IMR-90 (cell line): ENCODE measurements around the gene INTS15. TPM values are rescaled to one million over a fixed set of nuclear protein-coding genes. Genes with fewer than 3 reads are reported as not detected.

Experiments
- ATAC-seq: fragments of 200-7000 bp; cut with Tn5 transposase; 2 replicates; pipeline ENCODE4 v1.9.1; 2020; ENCODE audit warnings: low read depth, mild to moderate bottlenecking, moderate library complexity
- BruUV-seq: library from RNA; stranded (reverse); fragments of 400-500 nt; replicated peaks from 2 replicates; lab custom pipeline; 2021; lab: Mats Ljungman, UMichigan
- CTCF ChIA-PET: fragments of 300-600 bp; formaldehyde crosslinking; extraction: SDS; loops from one replicate; lab custom pipeline; 2021; ENCODE audit warnings: antibody characterized with exemption; lab: Yijun Ruan, JAX
- POLR2A ChIA-PET: fragments of 300-600 bp; sonication (Branson Sonifier 250); formaldehyde crosslinking; loops from one replicate; lab custom pipeline; 2022; ENCODE audit warnings: antibody characterized with exemption; ENCODE audit not compliant: unreplicated experiment; lab: Charles Lee
- DNase-seq: peaks from one replicate; pipeline ENCODE4 v3.0.0; 2013
- H2AFZ ChIP-seq: replicated peaks from 2 replicates; pipeline ENCODE3; 2013; ENCODE audit warnings: low read length, mild to moderate bottlenecking; ENCODE audit not compliant: poor library complexity
- H2AK5ac ChIP-seq: 2 replicates; pipeline ENCODE4 v1.6.1; 2013; ENCODE audit warnings: low read depth, low read length, inconsistent platforms
- H2AK9ac ChIP-seq: replicated peaks from 2 replicates; pipeline ENCODE3; 2013; ENCODE audit warnings: mild to moderate bottlenecking, low read depth, low read length, moderate library complexity; ENCODE audit not compliant: poor library complexity
- H2BK120ac ChIP-seq: 2 replicates; pipeline ENCODE4 v1.6.1; 2013; ENCODE audit warnings: low read depth, low read length, inconsistent platforms
- H2BK15ac ChIP-seq: 3 replicates; pipeline ENCODE4 v1.6.1; 2013; ENCODE audit warnings: low read depth, low read length, inconsistent platforms
- H2BK20ac ChIP-seq: 2 replicates; pipeline ENCODE4 v1.6.1; 2013; ENCODE audit warnings: low read depth, mild to moderate bottlenecking, inconsistent platforms, low read length, moderate library complexity
- H2BK5ac ChIP-seq: 2 replicates; pipeline ENCODE4 v1.6.1; 2013; ENCODE audit warnings: mild to moderate bottlenecking, low read depth, low read length, inconsistent platforms; ENCODE audit not compliant: poor library complexity, severe bottlenecking
- H3K14ac ChIP-seq: replicated peaks from 2 replicates; pipeline ENCODE4 v1.6.1; 2013; ENCODE audit warnings: low read depth, low read length, inconsistent platforms
- H3K18ac ChIP-seq: 2 replicates; pipeline ENCODE4 v1.6.1; 2013; ENCODE audit warnings: low read depth, low read length, control low read depth
- H3K23ac ChIP-seq: 2 replicates; pipeline ENCODE4 v1.6.1; 2013; ENCODE audit warnings: low read depth, low read length, inconsistent platforms
- H3K27ac ChIP-seq: 2 replicates; pipeline ENCODE4 v1.5.1; 2013; ENCODE audit warnings: mild to moderate bottlenecking, control low read depth, low read length; ENCODE audit not compliant: insufficient read depth
- H3K27me3 ChIP-seq: 2 replicates; pipeline ENCODE4 v1.6.1; 2013; ENCODE audit warnings: low read length; ENCODE audit not compliant: control insufficient read depth, insufficient read depth
- H3K36me3 ChIP-seq: 2 replicates; pipeline ENCODE4 v1.6.1; 2013; ENCODE audit warnings: low read length, mixed read lengths; ENCODE audit not compliant: control insufficient read depth, insufficient read depth
- H3K4ac ChIP-seq: 2 replicates; pipeline ENCODE4 v1.6.1; 2013; ENCODE audit warnings: low read depth, low read length, inconsistent platforms
- H3K4me1 ChIP-seq: 2 replicates; pipeline ENCODE4 v1.6.1; 2013; ENCODE audit warnings: low read length, mixed read lengths; ENCODE audit not compliant: control insufficient read depth, insufficient read depth
- H3K4me2 ChIP-seq: 2 replicates; pipeline ENCODE4 v1.6.1; 2013; ENCODE audit warnings: low read depth, mild to moderate bottlenecking, control low read depth, low read length, moderate library complexity
- H3K4me3 ChIP-seq: 2 replicates; pipeline ENCODE4 v1.5.1; 2013; ENCODE audit warnings: low read depth, mild to moderate bottlenecking, control low read depth, low read length, moderate library complexity; ENCODE audit not compliant: insufficient read depth
- H3K56ac ChIP-seq: 2 replicates; pipeline ENCODE4 v1.6.1; 2013; ENCODE audit warnings: low read length, inconsistent platforms; ENCODE audit not compliant: insufficient read depth; ENCODE audit errors: extremely low read depth
- H3K79me1 ChIP-seq, 2 experiments: 2 replicates each; pipeline ENCODE4 v1.6.1; 2013; ENCODE audit warnings: low read length in 2 of 2, inconsistent platforms in 1 of 2, low read depth in 1 of 2
- H3K9ac ChIP-seq: 2 replicates; pipeline ENCODE4 v1.6.1; 2013; ENCODE audit warnings: low read depth, low read length, control low read depth
- H3K9me1 ChIP-seq: 2 replicates; pipeline ENCODE4 v1.6.1; 2013; ENCODE audit warnings: low read length, inconsistent platforms; ENCODE audit not compliant: insufficient read depth
- H3K9me3 ChIP-seq: 2 replicates; pipeline ENCODE4 v1.6.1; 2013; ENCODE audit warnings: low read length; ENCODE audit not compliant: control insufficient read depth, insufficient read depth
- H4K20me1 ChIP-seq: 2 replicates; pipeline ENCODE4 v1.6.1; 2013; ENCODE audit warnings: low read length, inconsistent platforms; ENCODE audit not compliant: insufficient read depth
- H4K5ac ChIP-seq: 2 replicates; pipeline ENCODE4 v1.6.1; 2013; ENCODE audit warnings: mild to moderate bottlenecking, low read depth, low read length, control low read depth
- H4K8ac ChIP-seq, 2 experiments: 2 replicates each; pipeline ENCODE4 v1.6.1; 2013; ENCODE audit warnings: low read depth in 2 of 2, low read length in 2 of 2, control low read depth in 1 of 2, inconsistent platforms in 1 of 2
- H4K91ac ChIP-seq: 2 replicates; pipeline ENCODE4 v1.6.1; 2013; ENCODE audit warnings: low read depth, low read length, inconsistent platforms; ENCODE audit not compliant: insufficient read depth
- BHLHE40 ChIP-seq: fragments of 150-350 bp; IDR thresholded peaks from 2 replicates; pipeline ENCODE4 v1.6.1; 2016; ENCODE audit warnings: mild to moderate bottlenecking, low read depth, low read length
- CEBPB ChIP-seq: IDR thresholded peaks from 2 replicates; pipeline ENCODE4 v1.6.1; 2012; ENCODE audit warnings: low read depth, low read length, improper control_type of control experiment
- CHD1 ChIP-seq: IDR thresholded peaks from 2 replicates; pipeline ENCODE4 v1.6.1; 2012; ENCODE audit warnings: low read depth, low read length, improper control_type of control experiment
- FOS ChIP-seq: fragments of 150-350 bp; IDR thresholded peaks from 2 replicates; pipeline ENCODE4 v1.6.1; 2016; ENCODE audit warnings: low read depth, low read length
- MAFK ChIP-seq: IDR thresholded peaks from 2 replicates; pipeline ENCODE4 v1.6.1; 2012; ENCODE audit warnings: low read depth, low read length, improper control_type of control experiment
- MAZ ChIP-seq: IDR thresholded peaks from 2 replicates; pipeline ENCODE4 v1.6.1; 2012; ENCODE audit warnings: low read depth, mild to moderate bottlenecking, low read length, improper control_type of control experiment, moderate library complexity, borderline replicate concordance
- MXI1 ChIP-seq: IDR thresholded peaks from 2 replicates; pipeline ENCODE4 v1.6.1; 2012; ENCODE audit warnings: low read depth, mild to moderate bottlenecking, low read length, moderate library complexity, borderline replicate concordance
- NFE2L2 ChIP-seq: fragments of 150-350 bp; IDR thresholded peaks from 2 replicates; pipeline ENCODE4 v1.6.1; 2016; ENCODE audit warnings: low read depth, mild to moderate bottlenecking, low read length
- POLR2A ChIP-seq: IDR thresholded peaks from 2 replicates; pipeline ENCODE4 v1.6.1; 2012; ENCODE audit warnings: mild to moderate bottlenecking, low read depth, low read length
- RCOR1 ChIP-seq: IDR thresholded peaks from 2 replicates; pipeline ENCODE4 v1.6.1; 2012; ENCODE audit warnings: mild to moderate bottlenecking, low read length, improper control_type of control experiment; ENCODE audit not compliant: insufficient replicate concordance
- RFX5 ChIP-seq: IDR thresholded peaks from 2 replicates; pipeline ENCODE4 v1.8.0; 2012; ENCODE audit warnings: low read depth, mild to moderate bottlenecking, low read length, moderate library complexity
- SMC3 ChIP-seq: fragments of 150-350 bp; IDR thresholded peaks from 2 replicates; pipeline ENCODE4 v1.6.1; 2016; ENCODE audit warnings: low read depth, mild to moderate bottlenecking, antibody characterized with exemption, low read length, moderate library complexity
- WGBS, 2 experiments: methylation state at CpG; one replicate each; pipeline versions ENCODE4 v1.1.5 to v1.1.7; 2013; ENCODE audit warnings: missing lambda C conversion rate in 2 of 2; ENCODE audit not compliant: insufficient read length in 1 of 2; ENCODE audit errors: extremely low coverage in 2 of 2; 5-methylcytosine and 5-hydroxymethylcytosine counted together
- dilution Hi-C: fragments of 300-500 bp; cut with HindIII; formaldehyde crosslinking; loops from one replicate; pipeline ENCODE4 v1.14.3; 2018; ENCODE audit warnings: low sequenced_read_pairs; ENCODE audit not compliant: unreplicated experiment
- in situ Hi-C: fragments of 300-500 bp; cut with MboI; formaldehyde crosslinking; loops from 3 replicates; pipeline ENCODE4 v1.14.3; 2019; ENCODE audit warnings: low sequenced_read_pairs, inconsistent platforms, mixed read lengths
- intact Hi-C: fragments of 100-400 bp; cut with micrococcal nuclease; formaldehyde crosslinking; loops from 2 replicates; pipeline ENCODE4 v1.10.0; 2022
- polyA plus RNA-seq, 3 experiments: library from polyadenylated mRNA; depleted of rRNA; stranded (reverse); fragments of >200 nt; gene quantifications; 2 replicates each; pipeline ENCODE4 v1.2.3, GENCODE V29; 2012; ENCODE audit warnings: low replicate concordance in 1 of 3
- total RNA-seq: library from RNA; depleted of rRNA; stranded (reverse); fragments of >200 nt; gene quantifications from 2 replicates; pipeline ENCODE4 v1.2.3, GENCODE V29; 2012
- TF ChIP-seq, protein P1 (sequence below): fragments of 150-350 bp; IDR thresholded peaks from 2 replicates; pipeline ENCODE4 v1.6.1; 2017; ENCODE audit warnings: mild to moderate bottlenecking, antibody characterized with exemption, low read length, low read depth
- TF ChIP-seq, protein P2 (sequence below): conservative IDR thresholded peaks from 2 replicates; pipeline ENCODE4 v1.5.1; 2012; ENCODE audit warnings: mild to moderate bottlenecking, low read depth, low read length, improper control_type of control experiment
- TF ChIP-seq, protein P3 (sequence below): fragments of 150-350 bp; IDR thresholded peaks from 2 replicates; pipeline ENCODE4 v1.6.1; 2016; ENCODE audit warnings: low read depth, mild to moderate bottlenecking, low read length, moderate library complexity, borderline replicate concordance

The INTS15 gene
- total and polyA plus RNA-seq, 2 of the 4 experiments (the other 2 are of a cell fraction), result 7.0 to 20.8 TPM

DNA sequence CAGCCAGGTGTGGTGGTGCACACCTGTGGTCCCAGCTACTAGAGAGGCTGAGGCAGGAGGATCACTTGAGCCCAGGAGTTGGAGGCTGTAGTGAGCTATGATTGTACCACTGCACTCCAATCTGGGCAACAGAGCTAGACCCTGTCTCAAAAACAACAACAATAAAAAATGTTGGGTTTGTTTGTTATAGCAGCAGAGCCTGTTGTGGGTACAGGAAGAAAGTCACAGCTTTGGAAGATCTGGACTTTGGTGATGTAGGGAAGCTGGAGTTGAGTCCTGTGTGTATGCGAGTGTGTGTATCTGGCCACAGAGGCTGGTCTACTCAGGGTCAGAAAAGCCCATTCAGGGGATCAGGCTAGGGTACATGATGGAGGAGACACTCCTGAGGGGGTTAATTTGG lies 42.4 kb upstream of the INTS15 start:
- Histone ChIP-seq H2AFZ (no peak overlapping the region), H3K23ac (no peak overlapping the region), H2BK5ac (no peak overlapping the region), H3K56ac (no peak overlapping the region), H2BK20ac (no peak overlapping the region), H4K91ac (no peak overlapping the region), H3K4me2 (no peak overlapping the region), H3K4me1 (no peaks in the 10 kb centered on the region), H3K4ac (no peak overlapping the region), H4K5ac (no peak overlapping the region), H3K79me1 (no peaks in the 10 kb centered on the region), H4K20me1 (no peaks in the 10 kb centered on the region), H3K9me1 (no peaks in the 10 kb centered on the region), H2BK15ac (no peak overlapping the region), H2AK9ac (no peak overlapping the region), H3K4me3 (no peak overlapping the region), H3K27ac (no peak overlapping the region), H3K36me3 (no peaks in the 10 kb centered on the region), H2AK5ac (no peak overlapping the region), H2BK120ac (no peak overlapping the region), H3K14ac (no peak overlapping the region), H3K18ac (no peak overlapping the region), H3K9me3 (no peaks in the 10 kb centered on the region), H4K8ac (no peak overlapping the region), H3K27me3 (peaks cover 6% of the 10 kb centered on the region; the same call in 1 of the 2 replicates), H3K9ac (no peak overlapping the region)
- ChIA-PET POLR2A (no interaction called here), CTCF (no interaction called here)
- BruUV-seq, result no TSS peak
- 90% methylated on average over 1 of the region's 1 CpG; no CpG with 5 or more reads in 1 of the 2 experiments for WGBS, 2 experiments
- in situ Hi-C loops (no loop called here), intact Hi-C loops (no loop called here), dilution Hi-C loops (no loop called here)
- TF ChIP-seq CEBPB (no peak), CHD1 (no peak), RCOR1 (no peak), FOS (no peak), NFE2L2 (no peak), MAFK (no peak), MXI1 (no peak), BHLHE40 (no peak), MAZ (no peak), POLR2A (no peak), RFX5 (no peak), SMC3 (no peak)
- TF ChIP-seq, protein P1, sequence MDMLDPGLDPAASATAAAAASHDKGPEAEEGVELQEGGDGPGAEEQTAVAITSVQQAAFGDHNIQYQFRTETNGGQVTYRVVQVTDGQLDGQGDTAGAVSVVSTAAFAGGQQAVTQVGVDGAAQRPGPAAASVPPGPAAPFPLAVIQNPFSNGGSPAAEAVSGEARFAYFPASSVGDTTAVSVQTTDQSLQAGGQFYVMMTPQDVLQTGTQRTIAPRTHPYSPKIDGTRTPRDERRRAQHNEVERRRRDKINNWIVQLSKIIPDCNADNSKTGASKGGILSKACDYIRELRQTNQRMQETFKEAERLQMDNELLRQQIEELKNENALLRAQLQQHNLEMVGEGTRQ, result no peak
- TF ChIP-seq, protein P2, sequence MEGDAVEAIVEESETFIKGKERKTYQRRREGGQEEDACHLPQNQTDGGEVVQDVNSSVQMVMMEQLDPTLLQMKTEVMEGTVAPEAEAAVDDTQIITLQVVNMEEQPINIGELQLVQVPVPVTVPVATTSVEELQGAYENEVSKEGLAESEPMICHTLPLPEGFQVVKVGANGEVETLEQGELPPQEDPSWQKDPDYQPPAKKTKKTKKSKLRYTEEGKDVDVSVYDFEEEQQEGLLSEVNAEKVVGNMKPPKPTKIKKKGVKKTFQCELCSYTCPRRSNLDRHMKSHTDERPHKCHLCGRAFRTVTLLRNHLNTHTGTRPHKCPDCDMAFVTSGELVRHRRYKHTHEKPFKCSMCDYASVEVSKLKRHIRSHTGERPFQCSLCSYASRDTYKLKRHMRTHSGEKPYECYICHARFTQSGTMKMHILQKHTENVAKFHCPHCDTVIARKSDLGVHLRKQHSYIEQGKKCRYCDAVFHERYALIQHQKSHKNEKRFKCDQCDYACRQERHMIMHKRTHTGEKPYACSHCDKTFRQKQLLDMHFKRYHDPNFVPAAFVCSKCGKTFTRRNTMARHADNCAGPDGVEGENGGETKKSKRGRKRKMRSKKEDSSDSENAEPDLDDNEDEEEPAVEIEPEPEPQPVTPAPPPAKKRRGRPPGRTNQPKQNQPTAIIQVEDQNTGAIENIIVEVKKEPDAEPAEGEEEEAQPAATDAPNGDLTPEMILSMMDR, result no peak
- TF ChIP-seq, protein P3, sequence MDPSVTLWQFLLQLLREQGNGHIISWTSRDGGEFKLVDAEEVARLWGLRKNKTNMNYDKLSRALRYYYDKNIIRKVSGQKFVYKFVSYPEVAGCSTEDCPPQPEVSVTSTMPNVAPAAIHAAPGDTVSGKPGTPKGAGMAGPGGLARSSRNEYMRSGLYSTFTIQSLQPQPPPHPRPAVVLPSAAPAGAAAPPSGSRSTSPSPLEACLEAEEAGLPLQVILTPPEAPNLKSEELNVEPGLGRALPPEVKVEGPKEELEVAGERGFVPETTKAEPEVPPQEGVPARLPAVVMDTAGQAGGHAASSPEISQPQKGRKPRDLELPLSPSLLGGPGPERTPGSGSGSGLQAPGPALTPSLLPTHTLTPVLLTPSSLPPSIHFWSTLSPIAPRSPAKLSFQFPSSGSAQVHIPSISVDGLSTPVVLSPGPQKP, result no peak
- ATAC-seq, result no peak
- no peak for DNase-seq
